Neural cell (in vitro differentiated cells): ENCODE measurements around the gene PHF21A. TPM values are rescaled to one million over a fixed set of nuclear protein-coding genes. Genes with fewer than 3 reads are reported as not detected.

Experiments
- H2AFZ ChIP-seq: fragments of 200-600, 300-800 bp; sonication (generic), shearing (Covaris generic); 2 replicates; pipeline ENCODE4 v1.6.0; 2014; ENCODE audit warnings: low read depth, mild to moderate bottlenecking, antibody characterized with exemption, low read length, moderate library complexity
- H3F3A ChIP-seq: fragments of 200-600 bp; shearing (Covaris generic); 2 replicates; pipeline ENCODE4 v1.6.1; 2016; ENCODE audit warnings: mild to moderate bottlenecking, moderate library complexity, mixed read lengths, antibody characterized with exemption, low read length; ENCODE audit not compliant: insufficient read depth, poor library complexity, severe bottlenecking
- H3K27ac ChIP-seq: fragments of 200-600, 300-800 bp; sonication (generic), shearing (Covaris generic); 2 replicates; pipeline ENCODE4 v1.5.1; 2014; ENCODE audit warnings: mild to moderate bottlenecking, low read length, moderate library complexity
- H3K27me3 ChIP-seq: fragments of 300-800, 200-600 bp; sonication (generic), shearing (Covaris generic); 2 replicates; pipeline ENCODE4 v1.6.0; 2014; ENCODE audit warnings: mild to moderate bottlenecking, low read depth, low read length, moderate library complexity; ENCODE audit not compliant: insufficient read depth
- H3K36me3 ChIP-seq: fragments of 300-800, 200-600 bp; sonication (generic), shearing (Covaris generic); 2 replicates; pipeline ENCODE4 v1.5.1; 2014; ENCODE audit warnings: mild to moderate bottlenecking, antibody characterized with exemption, low read length, moderate library complexity; ENCODE audit not compliant: insufficient read depth
- H3K4me2 ChIP-seq: fragments of 300-800, 200-600 bp; sonication (generic), shearing (Covaris generic); 2 replicates; pipeline ENCODE4 v1.6.0; 2014; ENCODE audit warnings: mild to moderate bottlenecking, low read length
- H3K4me3 ChIP-seq: fragments of 300-800, 200-600 bp; sonication (generic), shearing (Covaris generic); 2 replicates; pipeline ENCODE4 v1.5.1; 2014; ENCODE audit warnings: mild to moderate bottlenecking, low read length, moderate library complexity
- H3K79me2 ChIP-seq: fragments of 200-600 bp; shearing (Covaris generic); replicated peaks from 2 replicates; pipeline ENCODE4 v1.6.0; 2014; ENCODE audit warnings: mild to moderate bottlenecking, low read length, moderate library complexity; ENCODE audit not compliant: insufficient read depth
- H3K9ac ChIP-seq: fragments of 300-800, 200-600 bp; sonication (generic), shearing (Covaris generic); 2 replicates; pipeline ENCODE4 v1.6.1; 2016; ENCODE audit warnings: mild to moderate bottlenecking, low read length, mixed read lengths
- H3K9me2 ChIP-seq: fragments of 200-600 bp; shearing (Covaris generic); 2 replicates; pipeline ENCODE4 v1.6.1; 2016; ENCODE audit warnings: mild to moderate bottlenecking, low read length, mixed read lengths; ENCODE audit not compliant: insufficient read depth
- H3K9me3 ChIP-seq: fragments of 200-600, 300-800 bp; sonication (generic), shearing (Covaris generic); 2 replicates; pipeline ENCODE4 v1.6.1; 2016; ENCODE audit warnings: mild to moderate bottlenecking, mixed run types, low read length, moderate library complexity, mixed read lengths
- H4K20me1 ChIP-seq: fragments of 200-600 bp; shearing (Covaris generic); 2 replicates; pipeline ENCODE4 v1.6.1; 2016; ENCODE audit warnings: mild to moderate bottlenecking, mixed run types; ENCODE audit not compliant: insufficient read depth
- CTCF ChIP-seq: fragments of 450-650 bp; IDR thresholded peaks from 2 replicates; pipeline ENCODE4 v1.5.1; 2014; ENCODE audit warnings: antibody characterized with exemption, mild to moderate bottlenecking, moderate library complexity; ENCODE audit not compliant: poor library complexity, severe bottlenecking
- EP300 ChIP-seq: fragments of 450-650 bp; conservative IDR thresholded peaks from 2 replicates; pipeline ENCODE4 v1.6.1; 2014; ENCODE audit warnings: antibody characterized with exemption, mild to moderate bottlenecking, moderate library complexity; ENCODE audit not compliant: poor library complexity, severe bottlenecking
- EZH2 ChIP-seq: fragments of 200-600, 300-800 bp; shearing (Covaris generic), sonication (generic); IDR thresholded peaks from 2 replicates; pipeline ENCODE4 v1.6.1; 2014; ENCODE audit warnings: antibody characterized with exemption, low read length, borderline replicate concordance, mild to moderate bottlenecking; ENCODE audit not compliant: insufficient read depth, poor library complexity, severe bottlenecking
- MXI1 ChIP-seq: fragments of 450-650 bp; conservative IDR thresholded peaks from 2 replicates; pipeline ENCODE4 v1.6.1; 2014; ENCODE audit warnings: antibody characterized with exemption, mild to moderate bottlenecking; ENCODE audit not compliant: poor library complexity, severe bottlenecking
- POLR2AphosphoS5 ChIP-seq: IDR thresholded peaks from 2 replicates; pipeline ENCODE4 v1.6.1; 2012
- RAD21 ChIP-seq: fragments of 450-650 bp; conservative IDR thresholded peaks from 2 replicates; pipeline ENCODE4 v1.6.1; 2014; ENCODE audit warnings: antibody characterized with exemption, mild to moderate bottlenecking, moderate library complexity
- SMC3 ChIP-seq: fragments of 450-650 bp; conservative IDR thresholded peaks from 2 replicates; pipeline ENCODE4 v1.6.1; 2014; ENCODE audit warnings: antibody characterized with exemption, mild to moderate bottlenecking, moderate library complexity; ENCODE audit not compliant: poor library complexity
- TAF1 ChIP-seq: IDR thresholded peaks from 2 replicates; pipeline ENCODE4 v1.6.1; 2012; ENCODE audit warnings: low read depth
- polyA plus RNA-seq: library from polyadenylated mRNA; depleted of rRNA; stranded (reverse); fragments of >200 nt; gene quantifications from 2 replicates; pipeline ENCODE4 v1.2.3, GENCODE V29; 2014
- TF ChIP-seq, protein P1 (sequence below): IDR thresholded peaks from 2 replicates; pipeline ENCODE4 v1.6.1; 2012; ENCODE audit warnings: borderline replicate concordance

The PHF21A gene
- polyA plus RNA-seq, 1 donor from 2014 or later, result 31.7 TPM

GRCh38 chr11:46106530-46107407 lies 14.5 kb downstream of the PHF21A start:
- H3K4me2 ChIP-seq, result no peak overlapping the region
- no peaks in the 10 kb centered on the region for H3K36me3 ChIP-seq
- no peaks in the 10 kb centered on the region for H4K20me1 ChIP-seq
- no peaks in the 10 kb centered on the region for H3F3A ChIP-seq
- no peaks in the 10 kb centered on the region for H3K9me3 ChIP-seq
- no peaks in the 10 kb centered on the region for H3K27me3 ChIP-seq
- H3K27ac ChIP-seq, result no peak overlapping the region
- H3K9ac ChIP-seq, result no peak overlapping the region
- H2AFZ ChIP-seq, result no peak overlapping the region
- no peaks in the 10 kb centered on the region for H3K9me2 ChIP-seq
- TF ChIP-seq, protein P1, sequence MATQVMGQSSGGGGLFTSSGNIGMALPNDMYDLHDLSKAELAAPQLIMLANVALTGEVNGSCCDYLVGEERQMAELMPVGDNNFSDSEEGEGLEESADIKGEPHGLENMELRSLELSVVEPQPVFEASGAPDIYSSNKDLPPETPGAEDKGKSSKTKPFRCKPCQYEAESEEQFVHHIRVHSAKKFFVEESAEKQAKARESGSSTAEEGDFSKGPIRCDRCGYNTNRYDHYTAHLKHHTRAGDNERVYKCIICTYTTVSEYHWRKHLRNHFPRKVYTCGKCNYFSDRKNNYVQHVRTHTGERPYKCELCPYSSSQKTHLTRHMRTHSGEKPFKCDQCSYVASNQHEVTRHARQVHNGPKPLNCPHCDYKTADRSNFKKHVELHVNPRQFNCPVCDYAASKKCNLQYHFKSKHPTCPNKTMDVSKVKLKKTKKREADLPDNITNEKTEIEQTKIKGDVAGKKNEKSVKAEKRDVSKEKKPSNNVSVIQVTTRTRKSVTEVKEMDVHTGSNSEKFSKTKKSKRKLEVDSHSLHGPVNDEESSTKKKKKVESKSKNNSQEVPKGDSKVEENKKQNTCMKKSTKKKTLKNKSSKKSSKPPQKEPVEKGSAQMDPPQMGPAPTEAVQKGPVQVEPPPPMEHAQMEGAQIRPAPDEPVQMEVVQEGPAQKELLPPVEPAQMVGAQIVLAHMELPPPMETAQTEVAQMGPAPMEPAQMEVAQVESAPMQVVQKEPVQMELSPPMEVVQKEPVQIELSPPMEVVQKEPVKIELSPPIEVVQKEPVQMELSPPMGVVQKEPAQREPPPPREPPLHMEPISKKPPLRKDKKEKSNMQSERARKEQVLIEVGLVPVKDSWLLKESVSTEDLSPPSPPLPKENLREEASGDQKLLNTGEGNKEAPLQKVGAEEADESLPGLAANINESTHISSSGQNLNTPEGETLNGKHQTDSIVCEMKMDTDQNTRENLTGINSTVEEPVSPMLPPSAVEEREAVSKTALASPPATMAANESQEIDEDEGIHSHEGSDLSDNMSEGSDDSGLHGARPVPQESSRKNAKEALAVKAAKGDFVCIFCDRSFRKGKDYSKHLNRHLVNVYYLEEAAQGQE, result no peak
- TF ChIP-seq RAD21, result no peak
- TF ChIP-seq SMC3, result no peak
- no peak for TF ChIP-seq EP300
- TF ChIP-seq TAF1, result no peak
- no peak for TF ChIP-seq POLR2AphosphoS5
- H3K4me3 ChIP-seq, result no peak overlapping the region
- H3K79me2 ChIP-seq, result peaks cover 78% of the 10 kb centered on the region

DNA sequence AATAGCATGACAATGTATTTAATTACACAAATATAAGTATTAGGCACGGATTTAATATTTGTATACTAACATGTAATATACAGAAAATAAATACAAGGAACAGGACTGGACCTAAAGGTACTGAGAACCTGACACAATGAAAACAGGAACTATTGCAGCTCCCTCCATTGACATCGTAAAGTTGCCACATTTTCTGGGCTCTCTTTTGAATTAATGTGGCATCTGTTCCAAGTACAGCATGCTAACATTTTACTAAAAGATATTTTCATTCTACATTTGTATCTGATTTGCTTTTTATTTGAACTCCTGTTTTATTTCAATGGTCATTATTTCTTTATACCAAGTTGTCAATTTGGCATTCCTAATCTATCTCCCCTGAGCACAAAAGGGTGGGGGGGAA lies 15.3 kb downstream of the PHF21A start:
- no peaks in the 10 kb centered on the region for H3F3A ChIP-seq
- peaks cover 74% of the 10 kb centered on the region for H3K79me2 ChIP-seq
- TF ChIP-seq POLR2AphosphoS5 (no peak), EP300 (no peak), RAD21 (no peak), TAF1 (no peak), SMC3 (no peak), CTCF (no peak), MXI1 (no peak), EZH2 (no peak)
- TF ChIP-seq, protein P1, result no peak
- no peak overlapping the region for H3K4me3 ChIP-seq
- H3K27ac ChIP-seq, result no peak overlapping the region
- H3K36me3 ChIP-seq, result no peaks in the 10 kb centered on the region
- H3K9ac ChIP-seq, result no peak overlapping the region
- no peaks in the 10 kb centered on the region for H4K20me1 ChIP-seq
- no peaks in the 10 kb centered on the region for H3K9me3 ChIP-seq
- H3K9me2 ChIP-seq, result no peaks in the 10 kb centered on the region
- no peaks in the 10 kb centered on the region for H3K27me3 ChIP-seq
- H2AFZ ChIP-seq, result no peak overlapping the region
- no peak overlapping the region for H3K4me2 ChIP-seq
